Stimulated activated CD8-positive, alpha-beta memory T cell treated with anti-CD3 and anti-CD28 coated beads, Interleukin-12 subunit alpha, Interleukin-12 subunit beta, amount 100 ng/mL, for 1 hour (primary cell): ENCODE data around the gene ZSWIM5.

ENCODE experiments used
- DNase-seq: peaks from one replicate; pipeline ENCODE4 v3.0.0-alpha.2; 2020; ENCODE audit warnings: low read depth

ZSWIM5 gene

GRCh38 chr1:45023663-45024062 lies 182.7 kb downstream of the ZSWIM5 start:
- no peak for DNase-seq

GRCh38 chr1:45018599-45019230 lies 187.7 kb downstream of the ZSWIM5 start:
- no peak for DNase-seq

GRCh38 chr1:45016767-45017166 lies 189.6 kb downstream of the ZSWIM5 start:
- DNase-seq = no peak

- DNase-seq = no peak
Measured at GRCh38 chr1:45016090-45016697, 190.2 kb downstream of the ZSWIM5 start.

- DNase-seq = no peak
Measured at GRCh38 chr1:45015683-45016082, 190.7 kb downstream of the ZSWIM5 start.

GRCh38 chr1:45014321-45015028 lies 191.9 kb downstream of the ZSWIM5 start:
- peak; percentile 67 for DNase-seq

GRCh38 chr1:45013551-45014209 lies 192.7 kb downstream of the ZSWIM5 start:
- no peak for DNase-seq

GRCh38 chr1:45012639-45013278 lies 193.6 kb downstream of the ZSWIM5 start:
- DNase-seq = no peak

GRCh38 chr1:45011837-45012638 lies 194.4 kb downstream of the ZSWIM5 start, which contains the start of gene UROD:
TSS of gene UROD (plus strand) at chr1:45012254. CDS start at chr1:45012266, 12 bp downstream.
- peak; percentile 77 for DNase-seq

GRCh38 chr1:45010855-45011811 lies 195.3 kb downstream of the ZSWIM5 start, which contains the start of gene HECTD3:
TSS of gene HECTD3 (minus strand) at chr1:45011324. CDS start at chr1:45011257, 67 bp downstream.
- DNase-seq = peak; percentile 48

GRCh38 chr1:45009956-45010854 lies 196.2 kb downstream of the ZSWIM5 start:
- DNase-seq = no peak

- no peak for DNase-seq
Measured at GRCh38 chr1:45009296-45009865, 197.0 kb downstream of the ZSWIM5 start.

- DNase-seq = no peak
Measured at GRCh38 chr1:45008516-45008915, 197.9 kb downstream of the ZSWIM5 start.

GRCh38 chr1:45008076-45008475 lies 198.3 kb downstream of the ZSWIM5 start:
- DNase-seq = no peak

- no peak for DNase-seq
Measured at GRCh38 chr1:45007311-45007710, 199.1 kb downstream of the ZSWIM5 start.

GRCh38 chr1:45005761-45006160 lies 200.6 kb downstream of the ZSWIM5 start:
- DNase-seq = no peak

GRCh38 chr1:45004281-45004920 lies 202.0 kb downstream of the ZSWIM5 start:
- DNase-seq = no peak

- no peak for DNase-seq
Measured at GRCh38 chr1:45003741-45004140, 202.7 kb downstream of the ZSWIM5 start.
